H7 (cell line): ENCODE data around the gene NAPB. TPM values are rescaled to one million over a fixed set of nuclear protein-coding genes. Genes with fewer than 3 reads are reported as not detected.
"Not testable (repeated sequence)": the region's sequence is repeated elsewhere in the genome, so short reads cannot be mapped to it uniquely, and the experiment has no call there.

Source experiments
- DNase-seq: peaks from one replicate; pipeline ENCODE4 v3.0.0; 2012
- H3K27me3 ChIP-seq: 2 replicates; pipeline ENCODE4 v1.6.0; 2011; ENCODE audit warnings: mild to moderate bottlenecking, low read length; ENCODE audit not compliant: control insufficient read depth, insufficient read depth
- H3K36me3 ChIP-seq: replicated peaks from 2 replicates; pipeline ENCODE4 v1.5.1; 2011; ENCODE audit warnings: low read length; ENCODE audit not compliant: control insufficient read depth, insufficient read depth
- H3K4me3 ChIP-seq: 2 replicates; pipeline ENCODE4 v1.5.1; 2011; ENCODE audit warnings: low read depth, mild to moderate bottlenecking, control low read depth, low read length, moderate library complexity; ENCODE audit not compliant: insufficient read depth
- total RNA-seq: library from RNA; depleted of rRNA; stranded (reverse); fragments of >200 nt; shearing (Covaris generic); gene quantifications from 2 replicates; pipeline ENCODE4 v1.2.3, GENCODE V29; 2014

Gene NAPB
- total RNA-seq, 1 experiment from 2014 or later: 4.8 TPM

DNA sequence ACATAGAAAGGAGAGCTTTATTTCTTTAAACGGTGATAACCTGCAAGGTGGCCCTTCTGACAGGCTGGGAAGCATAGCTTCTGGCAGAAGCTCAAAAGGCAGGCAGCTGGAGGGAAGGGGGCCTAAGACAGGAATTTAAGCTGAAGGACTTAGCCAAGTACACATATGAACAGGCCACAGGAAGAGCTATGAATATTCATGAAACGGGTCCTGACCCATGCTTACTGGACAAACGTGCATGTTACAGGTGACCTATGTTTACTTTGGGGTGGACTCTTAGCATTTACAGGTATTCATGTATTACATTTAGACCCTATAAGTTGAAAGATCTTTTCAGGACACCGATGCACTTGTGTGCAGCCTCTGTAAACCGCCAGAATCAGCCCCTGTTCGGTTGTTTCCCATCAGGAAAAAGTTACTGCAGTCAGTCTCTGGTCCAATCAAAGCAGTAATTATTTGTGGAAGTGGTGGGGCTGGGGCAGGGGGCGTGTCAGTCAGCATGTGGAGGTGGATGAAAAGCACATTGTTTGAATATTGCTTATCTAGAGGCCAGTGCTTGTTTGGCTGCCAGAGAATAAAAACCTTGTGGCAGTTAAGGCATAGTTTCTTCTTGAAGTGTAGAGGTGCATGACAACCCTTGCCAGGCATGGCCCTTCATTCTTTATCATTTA is 62.2 kb downstream of the NAPB start:
- H3K4me3 ChIP-seq: no peak overlapping the region
- H3K36me3 ChIP-seq: peaks cover 2% of the 10 kb centered on the region
- H3K27me3 ChIP-seq: no peaks in the 10 kb centered on the region
- no peak for DNase-seq

DNA sequence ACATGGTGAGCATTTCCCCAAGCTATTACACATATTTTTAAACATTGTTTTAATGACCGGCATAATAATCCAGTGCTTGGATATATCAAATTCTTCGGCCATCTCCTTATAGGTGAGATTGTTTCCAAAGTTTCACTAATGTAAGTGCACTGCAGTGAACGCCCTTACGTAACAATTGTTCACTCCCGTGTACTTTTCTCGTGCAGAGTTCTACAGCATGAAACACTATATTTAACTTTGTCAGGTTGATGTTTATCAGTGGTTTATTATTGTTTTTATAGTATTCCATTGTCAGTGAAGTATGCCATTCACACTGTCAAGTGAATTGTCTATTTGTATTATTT is 62.8 kb downstream of the NAPB start:
- Histone ChIP-seq H3K27me3 (no peaks in the 10 kb centered on the region), H3K36me3 (peaks cover 2% of the 10 kb centered on the region), H3K4me3 (no peak overlapping the region)
- no peak for DNase-seq

DNA sequence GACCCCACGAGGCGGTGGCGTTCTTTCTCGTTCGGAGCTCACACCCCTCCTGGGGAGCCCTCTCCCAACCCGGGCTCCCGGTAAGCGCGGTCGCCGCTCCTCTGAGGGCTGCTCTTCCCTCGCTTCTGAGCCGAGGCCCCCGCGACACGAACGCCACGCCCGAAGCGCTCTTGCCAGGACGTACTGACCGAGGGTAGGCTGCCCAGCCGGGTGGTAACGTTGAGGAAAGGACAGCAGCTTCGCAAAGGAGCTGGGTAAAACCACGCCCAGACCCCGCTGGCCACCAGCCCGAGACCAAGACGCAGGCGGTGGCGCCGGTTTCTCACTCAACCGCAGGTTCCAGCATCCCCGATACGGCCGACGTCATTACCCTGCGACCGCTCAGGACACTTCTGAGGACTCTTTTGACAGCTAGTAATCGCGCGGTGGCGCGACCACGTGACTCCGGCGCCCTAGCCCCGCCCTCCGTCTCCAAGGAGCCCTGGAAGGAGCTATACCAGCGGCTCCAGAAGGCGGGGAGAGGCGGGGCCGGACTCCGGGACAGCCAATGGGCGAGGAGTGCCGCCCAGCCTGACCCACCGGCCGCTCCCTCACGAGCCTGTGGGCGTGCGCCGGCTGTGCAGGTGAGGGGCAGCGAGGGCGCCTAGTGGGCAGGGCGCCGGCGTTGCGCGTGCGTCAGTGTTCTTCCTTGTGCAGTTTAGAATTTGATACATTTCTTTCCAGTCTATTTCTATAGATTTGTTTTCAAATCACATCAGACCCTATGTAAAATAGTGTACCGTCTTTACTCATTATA is 63.3 kb downstream of the NAPB start:
- Histone ChIP-seq H3K36me3 (peaks cover 2% of the 10 kb centered on the region), H3K27me3 (no peaks in the 10 kb centered on the region), H3K4me3 (peak overlapping the region; percentile 82)
- DNase-seq: peak; percentile 98

GRCh38 chr20:23356203-23356602 is 65.1 kb downstream of the NAPB start:
- peak; percentile 82 for DNase-seq
- Histone ChIP-seq H3K27me3 (no peaks in the 10 kb centered on the region), H3K36me3 (peaks cover 2% of the 10 kb centered on the region), H3K4me3 (peak overlapping the region; percentile 31)

- peak overlapping the region; percentile 92 for H3K4me3 ChIP-seq
- H3K36me3 ChIP-seq: peaks cover 2% of the 10 kb centered on the region
- DNase-seq: peak; percentile 79
- H3K27me3 ChIP-seq: no peaks in the 10 kb centered on the region
Measured at GRCh38 chr20:23350904-23351838, 70.1 kb downstream of the NAPB start.

DNA sequence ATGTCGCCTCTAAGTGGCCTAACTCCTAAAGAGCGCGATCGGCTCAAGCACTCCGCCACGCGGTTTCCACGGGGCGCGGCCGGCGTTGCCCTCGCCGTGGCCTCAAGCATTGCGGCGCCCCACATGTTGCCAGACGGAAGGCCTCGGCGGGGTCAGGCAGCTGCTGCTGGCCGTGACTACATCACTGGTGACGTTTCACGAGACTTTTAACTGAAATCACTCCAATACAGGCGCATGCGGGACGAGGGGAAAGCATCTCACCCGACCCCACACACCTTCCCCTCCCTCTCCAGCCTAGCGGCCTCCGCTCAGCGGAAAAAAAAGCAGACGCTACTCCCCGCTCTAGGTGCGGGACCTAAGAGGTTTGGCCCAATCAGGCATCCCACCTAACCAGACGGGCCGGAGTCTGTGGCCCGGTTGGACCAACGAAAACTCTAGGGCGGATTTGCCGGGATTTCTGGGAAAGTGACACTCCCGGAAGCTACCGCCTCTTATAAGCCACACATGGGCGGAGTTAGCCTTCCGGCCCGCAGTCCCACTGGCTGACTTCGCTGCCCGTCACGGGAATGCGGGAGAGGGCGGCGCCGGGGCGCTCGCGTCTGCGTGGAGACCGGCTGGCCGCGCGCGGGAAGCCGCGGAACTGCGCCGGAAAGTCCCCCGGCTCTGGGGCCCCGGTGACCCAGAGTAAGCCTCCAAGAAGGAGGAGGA is 70.9 kb downstream of the NAPB start, which contains the start of gene NXT1:
Gene NXT1, plus strand, starts transcription at position 596 of the 708 bp plus-strand sequence. CDS start 3,251 bp downstream, outside the sequence.
- no peaks in the 10 kb centered on the region for H3K27me3 ChIP-seq
- peak; percentile 94 for DNase-seq
- peaks cover 2% of the 10 kb centered on the region for H3K36me3 ChIP-seq
- peak within 1 kb of the TSS; percentile 92 for H3K4me3 ChIP-seq

DNA sequence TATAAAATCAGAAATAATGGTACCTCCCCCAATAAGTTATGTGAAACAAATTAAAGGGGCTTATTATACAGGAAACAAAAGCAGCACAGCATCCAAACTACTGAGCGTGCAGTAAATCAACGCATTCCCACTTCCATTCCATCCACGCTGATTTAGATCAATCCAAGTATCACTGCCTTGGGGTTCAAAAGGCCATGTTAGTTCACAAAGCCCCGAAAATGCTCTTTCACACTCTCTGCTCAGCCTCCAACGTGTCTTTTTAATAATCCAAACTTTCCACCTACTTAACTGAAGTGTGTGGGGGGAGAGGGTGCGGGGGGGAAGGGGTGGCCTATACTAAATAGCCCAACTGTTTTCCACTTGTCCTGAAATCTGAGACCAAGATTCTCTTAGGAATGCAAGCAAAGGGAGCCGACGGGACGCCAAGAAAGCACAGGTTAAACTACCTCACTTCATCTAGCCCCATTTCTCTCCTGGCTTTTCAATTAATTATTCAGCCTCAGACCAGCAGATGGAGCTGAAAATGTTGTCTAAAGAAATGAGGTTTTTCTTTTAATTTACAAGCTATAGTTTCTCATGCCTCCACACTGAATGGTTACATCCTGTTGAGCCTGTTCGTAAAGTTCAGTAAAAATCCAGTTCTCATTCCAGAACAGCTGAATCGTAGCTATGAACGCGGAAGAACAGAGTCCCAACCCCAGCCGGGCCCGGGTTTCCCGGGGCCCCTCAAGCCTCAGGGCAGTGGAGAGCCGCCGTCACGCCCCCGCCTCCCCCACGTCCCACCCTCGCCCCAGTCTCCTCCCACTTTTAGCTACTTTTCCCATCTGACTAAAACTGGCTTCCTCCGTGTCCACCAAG is 71.7 kb downstream of the NAPB start:
- Histone ChIP-seq H3K4me3 (peak overlapping the region; percentile 92), H3K27me3 (no peaks in the 10 kb centered on the region), H3K36me3 (peaks cover 2% of the 10 kb centered on the region; the same call in 1 of the 2 replicates)
- DNase-seq: peak; percentile 88

GRCh38 chr20:23348510-23348909 is 72.8 kb downstream of the NAPB start:
- not testable (repeated sequence) for H3K36me3 ChIP-seq, H3K27me3 ChIP-seq, H3K4me3 ChIP-seq, DNase-seq

- H3K36me3 ChIP-seq: no peaks in the 10 kb centered on the region
- H3K4me3 ChIP-seq: no peak overlapping the region
- H3K27me3 ChIP-seq: no peaks in the 10 kb centered on the region
- DNase-seq: no peak
Measured at GRCh38 chr20:23347791-23348190, 73.5 kb downstream of the NAPB start.

DNA sequence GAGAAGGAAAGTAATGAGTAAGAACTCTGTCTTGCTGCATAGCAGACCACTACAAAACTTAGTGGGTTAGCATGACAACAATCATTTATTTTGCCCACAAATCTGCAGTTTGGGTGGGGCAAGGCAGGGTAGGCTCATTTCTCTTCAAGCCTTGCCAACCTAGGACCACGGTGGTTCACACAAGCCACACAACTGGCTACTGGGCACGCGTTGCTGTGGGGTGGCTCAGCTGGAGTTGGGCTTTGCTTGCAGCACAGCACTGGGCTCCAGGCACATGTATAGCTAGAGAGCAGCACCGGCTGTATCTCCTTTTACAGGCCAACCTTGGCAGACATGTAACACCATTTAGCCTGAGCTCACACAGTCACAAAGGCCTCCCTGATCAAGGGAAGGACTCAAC is 75.3 kb downstream of the NAPB start:
- Histone ChIP-seq H3K4me3 (no peak overlapping the region), H3K27me3 (no peaks in the 10 kb centered on the region)
- DNase-seq: no peak

DNA sequence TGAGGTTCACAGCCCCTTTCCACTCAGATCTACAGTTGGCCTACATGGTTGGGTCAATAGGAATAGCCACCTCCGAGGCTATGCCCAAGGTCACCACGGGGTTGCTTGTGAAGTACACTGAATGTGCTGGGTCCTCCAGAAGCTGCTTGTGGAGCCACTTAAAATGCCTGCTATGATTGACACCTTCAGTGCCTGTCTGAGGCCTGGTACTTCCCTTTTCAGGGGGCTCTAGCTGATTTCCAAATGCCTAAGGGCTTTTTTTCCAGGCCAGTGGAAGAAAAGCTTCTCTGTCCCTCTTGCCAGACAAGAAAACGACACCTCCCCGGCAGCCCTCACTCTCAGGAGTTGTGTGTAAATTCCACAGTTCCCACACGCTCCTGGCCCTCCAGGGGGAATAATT is 77.0 kb downstream of the NAPB start:
- Histone ChIP-seq H3K36me3 (no peaks in the 10 kb centered on the region), H3K27me3 (no peaks in the 10 kb centered on the region), H3K4me3 (no peak overlapping the region)
- DNase-seq: no peak

More for the DNA sequence above, 75.3 kb downstream of the NAPB start:
- H3K36me3 ChIP-seq: no peaks in the 10 kb centered on the region

DNA sequence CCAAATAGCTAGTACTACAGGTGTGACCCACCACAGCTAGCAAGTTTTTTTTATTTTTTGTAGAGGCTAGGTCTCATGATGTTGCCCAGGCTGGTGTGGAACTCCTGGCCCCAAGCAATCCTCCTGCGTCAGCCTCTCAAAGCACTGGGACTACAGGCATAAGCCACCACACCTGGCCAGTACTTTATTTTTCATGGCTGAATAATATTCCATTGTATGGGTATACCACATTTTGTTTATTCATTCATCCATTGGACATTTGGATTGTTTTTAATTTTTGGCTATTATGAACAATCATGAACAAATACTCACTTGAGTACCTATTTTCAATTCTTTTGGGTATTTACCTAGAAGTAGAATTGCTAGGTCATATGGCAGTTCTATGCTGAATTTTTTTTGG is 77.7 kb downstream of the NAPB start:
- DNase-seq: no peak
- H3K27me3 ChIP-seq: no peaks in the 10 kb centered on the region
- H3K4me3 ChIP-seq: no peak overlapping the region
- no peaks in the 10 kb centered on the region for H3K36me3 ChIP-seq

GRCh38 chr20:23341073-23341472 is 80.2 kb downstream of the NAPB start:
- H3K4me3 ChIP-seq: no peak overlapping the region
- H3K36me3 ChIP-seq: no peaks in the 10 kb centered on the region
- no peak for DNase-seq
- no peaks in the 10 kb centered on the region for H3K27me3 ChIP-seq
